Smooth muscle cell of the brain vasculature (primary cell): ENCODE results near the gene NTN1.
"Not testable (repeated sequence)": the region's sequence is repeated elsewhere in the genome, so short reads cannot be mapped to it uniquely, and the experiment has no call there.

ENCODE experiments used
- DNase-seq: peaks from one replicate; pipeline ENCODE4 v3.0.0-alpha.2; 2012; ENCODE audit warnings: low read depth, low spot score

NTN1 gene

DNA sequence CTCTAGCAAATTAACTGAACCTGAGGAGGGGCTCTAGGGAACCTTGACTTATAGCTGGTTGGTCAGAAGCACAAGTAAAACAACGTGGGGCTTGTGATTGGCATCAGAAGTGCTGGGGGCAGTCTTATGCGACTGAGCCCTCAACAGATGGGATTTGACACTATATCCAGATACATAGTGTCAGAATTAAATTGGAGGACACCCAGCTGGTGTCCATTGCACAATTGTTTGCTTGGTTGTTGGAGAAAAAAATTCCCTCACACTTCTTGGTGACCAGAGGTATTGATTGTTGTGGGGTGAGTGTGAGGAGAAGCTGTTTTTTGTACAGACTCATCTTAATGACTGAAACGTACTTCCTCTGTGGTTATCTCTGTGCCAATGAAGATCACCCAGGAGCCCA is 59.7 kb downstream of the NTN1 start:
- DNase-seq, result no peak

DNA sequence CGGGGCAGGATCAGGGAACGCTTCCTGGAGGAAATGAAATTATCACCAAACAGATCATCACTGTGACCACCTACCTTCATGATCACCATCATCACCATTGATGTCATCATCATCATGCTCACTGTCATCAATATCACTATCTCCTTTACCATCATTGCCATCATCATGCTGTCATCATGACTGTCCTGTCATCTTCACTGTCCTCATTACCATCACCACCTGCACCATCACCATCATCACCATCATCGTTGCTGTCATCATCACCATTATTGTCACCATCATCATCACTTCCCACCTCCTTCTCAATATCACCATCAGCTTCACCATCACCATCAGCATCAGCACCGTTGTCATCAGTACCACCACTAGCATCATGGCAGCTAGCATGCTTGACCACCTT is 65.3 kb downstream of the NTN1 start:
- no peak for DNase-seq

DNA sequence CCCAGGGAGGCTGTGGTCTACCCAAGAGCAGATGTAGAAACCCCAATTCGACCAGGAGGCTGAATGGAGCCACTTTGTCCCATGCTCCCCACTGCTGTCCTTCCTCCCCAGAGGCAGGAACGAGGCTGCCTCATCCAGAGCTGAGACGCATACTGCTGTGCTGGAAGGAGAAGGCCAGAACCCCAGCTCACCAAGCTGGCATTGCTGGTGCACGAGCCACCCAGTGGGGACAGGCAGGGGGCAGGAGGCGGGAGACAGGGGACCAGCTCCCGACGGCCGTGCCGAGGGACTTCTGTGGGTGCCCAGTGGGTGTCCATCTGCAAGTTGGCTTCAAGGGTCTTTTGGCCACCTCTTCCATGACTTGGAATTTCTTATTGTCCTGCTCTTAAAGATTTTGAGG is 66.6 kb downstream of the NTN1 start:
- DNase-seq, result no peak

DNA sequence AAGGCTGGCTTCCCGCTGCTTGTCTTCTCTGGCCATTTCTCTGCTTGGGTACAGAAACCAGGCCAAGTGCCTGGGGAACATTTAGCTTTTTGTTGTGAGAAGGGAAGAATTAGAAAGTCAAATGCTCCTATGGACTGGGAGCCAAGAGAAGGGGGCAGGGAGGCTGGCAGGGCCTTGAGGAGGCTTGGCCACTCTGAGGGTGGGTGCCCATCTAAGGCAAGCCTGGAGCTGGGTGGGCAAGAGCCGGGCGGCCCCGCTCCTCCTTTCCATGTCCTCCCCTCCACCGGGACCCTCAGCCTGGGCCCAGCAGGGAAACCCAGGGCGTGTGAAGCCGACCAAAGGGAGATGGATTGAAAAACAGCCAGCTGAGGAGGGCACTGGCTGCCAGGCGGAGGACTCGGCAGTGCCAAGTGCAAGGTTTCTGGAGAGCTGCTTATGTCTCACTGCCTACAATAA is 69.4 kb downstream of the NTN1 start:
- no peak for DNase-seq

DNA sequence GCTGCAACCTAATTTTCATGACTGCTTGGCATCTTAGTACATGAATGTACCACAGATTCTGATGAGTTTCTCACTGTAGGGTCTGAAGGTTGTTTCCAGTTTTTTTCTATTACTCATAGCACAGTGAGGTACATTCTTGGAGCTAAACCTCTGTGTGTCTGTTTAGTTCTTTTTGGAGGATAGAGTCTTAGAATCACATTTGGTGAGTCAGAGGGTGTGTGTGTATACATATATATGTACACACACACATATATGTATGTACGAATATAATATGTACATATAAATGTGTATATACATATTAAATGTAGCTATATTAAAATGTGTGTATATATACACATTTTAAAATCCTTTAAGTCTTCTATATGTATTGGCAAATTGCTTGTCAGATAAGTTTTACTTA is 72.9 kb downstream of the NTN1 start:
- DNase-seq, result no peak

DNA sequence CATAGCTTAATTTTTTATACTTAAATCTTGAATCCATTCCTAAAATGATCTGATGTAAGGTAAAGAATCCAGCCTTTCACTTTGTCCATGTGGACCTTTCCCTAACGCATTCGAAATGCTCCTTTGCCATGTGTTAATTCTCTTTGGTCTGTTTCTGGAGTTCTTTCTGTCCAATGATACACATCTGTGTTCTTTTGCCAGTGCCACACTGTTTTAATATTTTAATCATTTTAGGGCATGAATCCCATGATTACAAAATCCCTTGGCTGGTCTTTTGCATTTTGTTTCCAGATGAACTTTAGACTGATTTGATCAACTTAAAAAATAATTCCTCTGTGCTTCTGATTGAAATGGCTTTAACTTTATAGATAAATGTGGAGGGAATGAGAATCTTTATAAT is 74.1 kb downstream of the NTN1 start:
- DNase-seq, result no peak

DNA sequence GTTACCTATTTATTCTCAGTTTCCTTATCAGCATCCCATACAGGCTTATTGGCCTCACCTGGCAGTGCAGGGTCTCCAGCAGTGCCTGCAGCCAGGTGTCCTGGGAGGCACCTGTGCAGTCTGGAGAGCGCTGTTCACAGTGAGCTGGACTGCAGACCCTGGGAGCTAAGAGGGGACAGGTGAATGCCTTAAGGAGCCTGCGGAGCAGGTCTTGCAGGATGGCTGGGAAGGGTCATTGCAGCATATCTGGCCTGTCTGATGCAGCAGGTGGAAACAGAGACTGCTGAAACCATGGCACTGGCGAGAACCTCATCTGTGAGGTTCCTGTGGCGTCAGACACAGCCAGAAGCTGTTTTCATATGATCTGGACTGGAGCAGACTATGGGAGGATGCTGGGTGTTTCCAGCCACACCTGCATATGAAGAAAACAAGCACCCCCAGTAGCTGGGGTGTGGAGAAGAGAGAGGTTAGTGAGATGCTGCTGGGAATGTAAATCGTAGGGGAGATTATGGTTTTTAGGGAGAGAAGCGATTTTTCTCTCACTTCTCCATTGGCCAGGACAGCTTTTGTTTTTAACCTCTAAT is 77.0 kb downstream of the NTN1 start:
- no peak for DNase-seq

DNA sequence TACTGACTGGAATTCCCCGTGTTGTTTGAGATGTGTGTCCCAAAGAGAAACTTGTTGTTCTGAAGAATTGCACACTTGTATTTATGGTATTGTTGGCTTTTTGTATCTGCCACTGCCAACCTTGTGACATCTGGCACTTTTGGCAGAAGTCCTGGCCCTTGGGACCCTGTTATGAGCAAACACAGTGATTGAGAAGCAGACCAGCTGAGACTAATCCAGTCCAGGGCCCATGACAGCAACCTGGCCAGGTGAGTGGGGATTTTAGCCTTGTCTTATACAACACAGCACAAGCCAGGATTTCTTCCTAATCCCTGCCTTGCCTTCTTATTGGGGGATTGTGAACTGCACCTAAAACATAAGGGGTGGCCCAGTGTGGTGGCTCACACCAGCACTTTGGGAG is 80.0 kb downstream of the NTN1 start:
- no peak for DNase-seq

DNA sequence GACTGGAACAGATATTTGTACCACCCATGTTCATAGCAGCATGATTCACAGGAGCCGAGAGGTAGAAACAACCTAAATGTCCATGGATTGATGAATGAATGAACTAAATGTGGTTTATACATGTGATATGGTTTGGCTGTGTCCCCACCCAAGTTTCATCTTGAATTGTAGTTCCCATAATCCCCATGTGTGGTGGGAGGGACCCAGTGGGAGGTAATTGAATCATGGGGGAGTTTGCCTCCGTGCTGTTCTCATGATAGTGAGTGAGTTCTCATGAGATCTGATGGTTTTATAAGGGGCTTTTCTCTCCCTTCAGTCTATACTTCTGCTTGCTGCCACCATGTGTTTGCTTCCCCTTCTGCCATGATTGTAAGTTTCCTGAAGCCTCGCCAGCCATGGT is 81.9 kb downstream of the NTN1 start:
- not testable (repeated sequence) for DNase-seq

DNA sequence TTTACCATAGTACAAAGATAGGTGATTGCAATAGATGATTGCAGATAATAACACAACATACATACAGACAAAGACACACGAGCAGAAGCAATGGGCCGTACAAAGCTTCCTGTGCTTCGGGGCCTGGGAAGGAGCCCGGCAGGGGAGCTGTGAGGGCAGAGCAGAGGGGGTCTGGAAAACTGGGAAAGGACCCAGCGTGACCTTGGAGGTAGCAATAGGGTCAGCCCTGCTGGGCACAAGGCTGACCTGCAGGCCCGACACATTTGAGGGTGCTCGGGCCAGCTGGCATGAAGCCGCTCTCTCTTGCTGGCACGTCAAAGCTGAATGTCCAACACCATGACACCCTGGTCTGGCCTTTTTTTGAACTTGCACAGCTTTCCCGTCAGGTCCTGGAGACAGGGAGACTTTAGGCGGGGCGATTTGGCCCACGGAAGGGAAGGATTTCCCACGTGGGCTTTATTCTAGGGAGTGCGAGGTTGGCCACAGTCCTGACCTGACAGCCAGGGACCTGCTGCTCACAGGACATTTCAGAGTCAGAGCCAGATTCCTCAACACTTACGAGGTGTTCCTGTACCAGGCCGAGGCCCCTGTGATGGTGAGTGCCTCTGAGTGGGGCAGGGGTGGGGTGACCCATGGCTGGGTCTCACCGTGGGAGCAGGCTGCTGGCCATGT is 83.2 kb downstream of the NTN1 start:
- DNase-seq, result no peak

DNA sequence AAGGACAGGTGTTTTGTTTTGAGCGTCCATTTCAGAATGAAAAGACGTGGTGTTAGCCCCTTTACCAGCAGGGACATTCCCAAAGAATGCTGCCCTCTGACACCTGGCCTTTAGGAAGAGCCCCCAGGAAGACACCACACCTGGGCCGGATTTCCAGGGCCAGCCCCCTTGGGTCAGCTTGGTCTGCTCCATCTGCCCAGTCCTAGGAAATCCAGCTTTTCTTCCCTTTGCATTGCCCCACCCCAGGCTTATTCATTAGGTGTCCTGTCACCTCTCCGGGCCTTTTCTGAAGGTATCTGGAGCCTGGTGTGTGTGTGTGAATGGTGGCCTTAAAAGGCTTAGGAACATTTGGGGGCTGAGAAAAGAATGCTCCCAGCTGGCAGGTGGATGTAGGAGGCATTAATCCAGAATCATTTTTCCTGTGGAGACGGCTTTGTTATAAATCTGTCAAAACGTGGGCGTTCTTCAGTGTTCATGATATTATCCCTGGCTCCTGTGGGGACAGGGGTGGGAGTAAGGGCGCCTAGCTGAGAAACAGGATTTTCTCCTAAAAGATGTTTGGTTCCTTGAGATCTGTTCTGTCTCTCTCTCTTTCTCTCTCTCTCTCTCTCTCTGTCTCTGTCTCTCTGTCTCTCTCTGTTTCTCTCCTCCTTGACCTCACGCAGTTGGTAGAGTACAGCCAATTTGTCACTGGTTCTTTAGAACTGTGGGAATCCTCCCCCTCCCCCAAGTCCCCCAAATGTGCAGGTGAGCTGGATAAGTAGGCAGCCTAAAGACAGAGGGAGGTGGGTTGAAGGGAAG is 84.0 kb downstream of the NTN1 start:
- DNase-seq, result no peak

DNA sequence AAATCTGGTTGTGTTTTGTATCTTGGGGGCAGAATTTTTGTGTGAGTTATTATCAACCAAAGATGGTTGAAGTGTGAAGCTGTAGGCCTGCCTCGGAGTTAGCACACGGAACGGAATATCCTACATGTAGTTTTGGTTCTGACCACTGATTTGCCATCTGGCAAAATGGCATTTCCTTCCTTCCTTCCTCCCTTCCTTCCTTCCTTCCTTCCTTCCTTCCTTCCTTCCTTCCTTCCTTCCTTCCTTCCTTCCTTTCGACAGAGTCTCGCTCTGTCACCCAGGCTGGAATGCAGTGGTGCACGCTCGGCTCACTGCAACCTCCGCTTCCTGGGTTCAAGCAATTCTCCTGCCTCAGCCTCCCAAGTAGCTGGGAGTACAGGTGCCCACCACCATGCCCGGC is 85.0 kb downstream of the NTN1 start:
- DNase-seq, result not testable (repeated sequence)

DNA sequence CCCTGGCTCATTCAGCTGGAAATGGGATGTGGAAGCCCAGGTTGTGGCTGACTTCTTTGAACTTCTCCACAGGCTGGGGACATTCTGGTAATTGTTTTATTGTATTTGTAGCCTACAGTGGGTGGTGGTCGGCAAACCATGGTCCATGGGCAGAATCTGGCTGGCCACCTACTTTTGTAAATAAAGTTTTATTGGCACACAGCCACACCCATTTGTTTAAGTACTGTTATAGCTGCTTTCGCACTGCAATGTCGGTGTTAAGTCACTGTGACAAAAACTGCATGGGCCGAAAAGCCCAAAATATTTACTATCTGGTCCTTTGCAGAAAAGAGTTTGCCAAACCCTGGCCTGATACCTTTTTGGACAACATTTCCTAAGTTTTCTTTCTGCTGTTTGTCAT is 86.2 kb downstream of the NTN1 start:
- no peak for DNase-seq

DNA sequence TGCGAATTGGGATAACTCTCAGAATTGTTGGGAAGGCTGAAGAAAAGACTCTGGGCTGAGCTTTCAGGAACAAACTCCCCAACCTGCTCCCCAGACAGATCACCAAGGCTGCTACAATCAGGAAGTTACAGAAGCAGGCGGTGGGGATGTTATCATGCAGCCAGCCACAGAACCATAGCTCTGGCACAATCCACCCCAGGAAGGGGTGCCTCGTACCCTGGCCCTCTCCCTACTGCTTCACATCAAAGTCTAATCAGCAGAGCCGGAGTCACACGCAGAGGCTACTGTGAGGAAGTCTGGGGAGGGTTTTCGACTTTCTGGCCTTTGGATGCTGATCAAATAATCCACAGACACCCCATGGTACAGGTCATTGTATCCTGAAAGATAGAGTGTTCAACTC is 86.8 kb downstream of the NTN1 start:
- no peak for DNase-seq

DNA sequence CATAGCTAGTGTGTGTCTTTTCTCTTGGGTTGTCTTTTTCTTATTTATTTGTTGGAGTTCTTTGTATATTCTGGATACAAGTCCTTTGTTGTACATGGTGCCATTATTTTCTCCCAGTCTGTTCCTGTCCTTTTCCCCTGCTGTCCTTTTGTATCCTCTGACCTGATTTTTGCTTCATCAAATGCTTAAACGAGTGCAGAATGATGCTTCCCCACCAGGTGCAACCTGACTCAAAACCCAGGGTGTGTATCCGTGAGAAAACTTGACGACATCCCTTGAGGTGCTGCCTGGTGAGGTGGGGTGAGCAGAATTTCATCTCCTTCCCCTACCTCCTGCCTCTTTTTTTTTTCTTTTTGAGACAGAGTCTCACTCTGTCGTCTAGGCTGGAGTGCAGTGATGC is 88.6 kb downstream of the NTN1 start:
- no peak for DNase-seq

DNA sequence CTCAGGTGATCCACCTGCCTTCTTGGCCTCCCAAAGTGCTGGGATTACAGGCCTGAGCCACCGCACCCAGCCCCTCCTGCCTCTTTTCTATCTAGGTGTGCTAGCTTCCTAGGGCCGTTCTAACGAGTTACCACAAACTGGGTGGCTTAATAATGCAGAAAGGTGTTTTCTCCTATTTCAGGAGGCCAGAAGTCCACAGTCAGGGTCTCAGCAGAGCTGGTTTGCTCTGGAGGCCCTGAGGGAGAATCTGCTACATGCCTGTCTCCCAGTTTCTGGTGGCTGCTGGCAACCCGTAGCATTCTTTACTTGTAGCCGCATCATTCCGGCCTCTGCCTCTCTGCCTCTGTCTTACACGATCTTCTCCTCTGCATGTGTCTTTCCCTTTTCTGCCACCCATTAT is 89.2 kb downstream of the NTN1 start:
- DNase-seq, result no peak

DNA sequence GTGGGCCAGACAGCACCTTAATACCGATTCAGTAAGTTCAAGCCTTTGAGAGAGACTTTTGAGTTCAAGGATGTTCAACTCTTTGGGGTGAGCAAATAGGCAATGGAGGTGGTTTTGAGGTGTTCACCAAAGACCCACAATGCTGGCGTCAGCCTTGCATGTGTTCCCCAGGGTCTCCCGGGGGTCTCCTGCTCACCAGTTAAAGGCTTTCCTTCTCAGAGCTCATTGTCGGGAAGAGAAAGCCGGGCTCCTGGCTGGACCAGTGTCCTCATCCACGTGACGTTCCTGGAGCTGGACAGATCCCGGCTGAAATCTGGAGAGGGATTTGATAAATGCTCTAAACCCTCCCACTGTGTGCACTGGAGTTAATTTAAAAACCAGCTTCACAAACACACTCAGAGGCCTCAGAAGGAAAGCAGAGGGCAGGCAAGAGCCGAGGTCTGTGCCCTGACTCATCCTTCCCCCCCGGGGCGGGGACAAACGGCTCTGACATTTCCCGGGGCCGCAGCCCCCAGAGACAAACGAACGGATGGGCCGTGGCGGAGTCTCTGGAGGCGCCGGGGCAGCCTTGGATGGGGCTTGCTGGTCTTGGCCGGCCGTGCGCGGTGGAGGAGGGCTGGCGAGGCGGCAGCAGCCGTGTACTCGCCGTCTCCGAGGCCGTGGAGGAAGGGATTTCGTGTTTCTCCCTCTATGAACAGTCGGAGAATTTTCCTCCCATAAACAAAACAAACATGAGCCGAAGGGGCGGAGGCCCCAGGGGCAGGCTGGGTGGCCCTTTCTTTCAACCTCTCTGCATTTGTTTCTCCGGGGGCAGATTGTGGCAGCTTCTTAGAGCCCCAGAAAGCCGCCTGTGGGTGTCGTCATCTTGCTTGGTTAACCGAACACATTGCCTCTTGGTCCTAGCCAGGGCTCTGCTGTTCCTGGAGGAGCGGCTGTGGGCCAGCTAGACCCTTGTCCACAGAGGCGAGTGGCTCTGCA is 94.2 kb downstream of the NTN1 start:
- peak; percentile 32 for DNase-seq

DNA sequence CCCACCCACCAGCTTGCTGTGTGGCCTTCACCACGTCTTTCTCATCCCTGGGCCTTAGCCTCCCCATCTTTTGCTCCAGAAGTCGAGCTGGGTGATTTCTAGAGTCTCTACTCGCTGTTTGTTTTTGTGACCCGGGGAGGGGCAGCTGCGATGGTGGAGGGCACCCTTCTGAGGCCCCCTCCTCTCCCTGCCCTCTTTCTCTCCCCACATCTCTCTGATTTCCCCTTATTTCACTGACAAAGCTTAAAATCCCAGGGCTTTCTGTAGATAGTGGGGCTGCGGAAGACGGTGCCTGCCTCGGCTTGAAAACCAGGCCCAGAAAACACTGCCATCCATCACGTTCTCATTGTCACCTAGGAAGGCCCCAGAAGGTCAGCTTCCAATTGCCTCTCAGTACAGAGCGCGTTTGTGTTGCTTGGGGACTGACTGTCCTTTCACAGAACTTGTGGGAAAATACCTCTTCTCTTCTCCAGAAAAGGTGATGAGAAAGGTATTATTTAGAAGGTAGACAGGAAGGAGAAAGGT is 95.1 kb downstream of the NTN1 start:
- no peak for DNase-seq

DNA sequence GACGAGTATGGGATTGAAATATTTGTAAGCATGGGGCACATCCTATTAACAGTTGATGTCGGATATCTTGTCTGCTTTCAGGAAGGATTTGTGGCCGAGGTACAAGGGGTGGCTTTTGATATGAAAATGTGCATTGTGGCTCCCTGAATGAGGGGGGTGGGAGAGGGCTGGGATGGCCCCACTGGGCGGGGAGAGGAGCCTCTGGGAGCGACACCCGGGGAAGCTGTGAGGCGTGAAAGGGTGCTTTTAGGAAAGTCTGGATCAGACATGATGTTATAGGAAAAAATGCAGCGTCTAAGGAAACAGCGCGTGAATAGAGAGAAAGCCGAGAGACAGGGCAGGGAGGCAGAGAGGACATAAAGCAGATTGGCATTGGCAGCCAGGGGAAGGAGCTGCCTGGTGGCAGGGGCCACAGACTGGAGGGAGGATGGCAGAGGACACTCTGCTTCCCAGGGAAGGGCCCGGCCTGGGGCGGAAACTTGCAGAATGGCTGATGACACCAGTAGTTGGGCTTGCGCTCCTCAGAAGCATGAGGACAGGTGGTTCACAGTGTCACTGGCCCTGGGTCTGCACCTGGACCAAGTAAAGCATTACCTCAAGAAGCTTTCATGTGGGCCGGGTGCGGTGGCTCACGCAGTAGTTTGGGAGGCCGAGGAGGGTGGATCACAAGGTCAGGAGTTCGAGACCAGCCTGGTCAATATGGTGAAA is 95.7 kb downstream of the NTN1 start:
- DNase-seq, result no peak

DNA sequence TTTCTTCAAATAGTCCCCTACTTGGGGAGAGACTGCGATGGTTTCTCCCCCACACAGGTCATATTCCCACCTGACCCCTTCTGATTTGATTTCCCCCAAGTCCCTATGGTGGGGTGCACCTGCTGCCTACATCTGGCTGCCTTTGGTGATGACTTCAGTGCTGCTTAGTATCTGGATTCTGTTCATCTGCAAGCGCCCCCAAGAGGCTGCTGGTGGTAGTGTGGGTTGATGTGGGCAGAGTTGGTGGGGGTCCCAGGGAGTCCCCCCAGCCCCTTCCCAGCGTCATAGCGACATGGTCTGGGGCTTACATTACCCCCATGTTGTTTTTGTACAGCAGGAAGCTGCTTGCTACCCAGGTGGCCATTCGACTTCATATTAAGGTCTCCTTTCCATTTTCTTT is 99.2 kb downstream of the NTN1 start:
- DNase-seq, result no peak
